DND-41 (cell line): ENCODE results near the gene PHF21B.

ENCODE experiments used
- EZH2 ChIP-seq: IDR thresholded peaks from 3 replicates; pipeline ENCODE4 v1.6.1; 2012; ENCODE audit warnings: borderline replicate concordance, low read depth, mild to moderate bottlenecking, moderate library complexity, low read length, inconsistent platforms; ENCODE audit not compliant: severe bottlenecking
- TF ChIP-seq, protein P1 (sequence below): IDR thresholded peaks from 2 replicates; pipeline ENCODE4 v1.5.1; 2012; ENCODE audit warnings: borderline replicate concordance, low read length, moderate library complexity, mild to moderate bottlenecking; ENCODE audit not compliant: poor library complexity, severe bottlenecking; ENCODE audit errors: extremely low read depth

DNA sequence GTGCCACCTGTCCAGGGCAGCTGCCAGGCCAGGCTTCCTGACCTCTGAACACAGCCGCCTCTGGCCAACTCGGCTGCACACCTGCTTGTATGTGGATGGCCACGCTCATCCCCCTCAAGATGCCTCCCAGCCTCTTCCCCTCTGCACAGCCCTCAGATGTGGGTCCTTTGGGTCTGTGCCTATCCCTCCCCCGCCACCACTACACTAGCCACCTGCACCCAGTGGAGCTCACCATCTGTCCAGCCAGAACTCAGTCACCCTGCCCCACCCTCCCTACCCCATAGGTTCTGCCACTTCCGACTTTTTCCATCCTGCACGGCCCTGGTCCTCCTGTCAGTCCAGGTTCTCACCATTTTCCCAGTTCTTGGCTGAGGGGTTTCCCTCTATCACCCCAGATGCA, 44.6 kb downstream of the PHF21B start:
- TF ChIP-seq, protein P1, sequence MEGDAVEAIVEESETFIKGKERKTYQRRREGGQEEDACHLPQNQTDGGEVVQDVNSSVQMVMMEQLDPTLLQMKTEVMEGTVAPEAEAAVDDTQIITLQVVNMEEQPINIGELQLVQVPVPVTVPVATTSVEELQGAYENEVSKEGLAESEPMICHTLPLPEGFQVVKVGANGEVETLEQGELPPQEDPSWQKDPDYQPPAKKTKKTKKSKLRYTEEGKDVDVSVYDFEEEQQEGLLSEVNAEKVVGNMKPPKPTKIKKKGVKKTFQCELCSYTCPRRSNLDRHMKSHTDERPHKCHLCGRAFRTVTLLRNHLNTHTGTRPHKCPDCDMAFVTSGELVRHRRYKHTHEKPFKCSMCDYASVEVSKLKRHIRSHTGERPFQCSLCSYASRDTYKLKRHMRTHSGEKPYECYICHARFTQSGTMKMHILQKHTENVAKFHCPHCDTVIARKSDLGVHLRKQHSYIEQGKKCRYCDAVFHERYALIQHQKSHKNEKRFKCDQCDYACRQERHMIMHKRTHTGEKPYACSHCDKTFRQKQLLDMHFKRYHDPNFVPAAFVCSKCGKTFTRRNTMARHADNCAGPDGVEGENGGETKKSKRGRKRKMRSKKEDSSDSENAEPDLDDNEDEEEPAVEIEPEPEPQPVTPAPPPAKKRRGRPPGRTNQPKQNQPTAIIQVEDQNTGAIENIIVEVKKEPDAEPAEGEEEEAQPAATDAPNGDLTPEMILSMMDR = no peak
- no peak for TF ChIP-seq EZH2
